Thymus (tissue), 11 donors: Measurements from ENCODE around the gene NUDT9. TPM values are rescaled to one million over a fixed set of nuclear protein-coding genes. Genes with fewer than 3 reads are reported as not detected.
"Not testable (repeated sequence)": the region's sequence is repeated elsewhere in the genome, so short reads cannot be mapped to it uniquely, and the experiment has no call there.

Experiments
- DNase-seq, 9 donors: peaks; one replicate each; pipeline ENCODE4 v3.0.0-alpha.2; 2013; ENCODE audit warnings: low spot score in 9 of 9, low read depth in 6 of 9, missing footprints in 1 of 9
- H3K27ac ChIP-seq, 2 donors: one replicate each; pipeline ENCODE4 v1.5.1; 2013; ENCODE audit warnings: control low read depth in 1 of 2, low read depth in 1 of 2, low read length in 1 of 2, mild to moderate bottlenecking in 1 of 2, moderate library complexity in 1 of 2
- H3K27me3 ChIP-seq, 2 donors: one replicate each; pipeline ENCODE4 v1.5.1; 2013; ENCODE audit warnings: low read length in 1 of 2; ENCODE audit not compliant: control insufficient read depth in 2 of 2, insufficient read depth in 1 of 2
- H3K36me3 ChIP-seq, 2 donors: one replicate each; pipeline ENCODE4 v1.5.1; 2013; ENCODE audit warnings: low read length in 1 of 2, mild to moderate bottlenecking in 1 of 2, moderate library complexity in 1 of 2; ENCODE audit not compliant: control insufficient read depth in 2 of 2, insufficient read depth in 2 of 2
- H3K4me1 ChIP-seq, 2 donors: one replicate each; pipeline ENCODE4 v1.5.1; 2013; ENCODE audit warnings: low read length in 2 of 2; ENCODE audit not compliant: control insufficient read depth in 2 of 2, insufficient read depth in 2 of 2
- H3K4me3 ChIP-seq, 2 donors: one replicate each; pipeline ENCODE4 v1.5.1; 2013; ENCODE audit warnings: low read length in 2 of 2, control low read depth in 1 of 2, mild to moderate bottlenecking in 1 of 2
- H3K9me3 ChIP-seq, 2 donors: one replicate each; pipeline ENCODE4 v1.5.1; 2013; ENCODE audit warnings: low read length in 1 of 2, mild to moderate bottlenecking in 1 of 2; ENCODE audit not compliant: control insufficient read depth in 2 of 2, insufficient read depth in 1 of 2
- WGBS: extraction: QIAGEN DNeasy Blood & Tissue Kit; methylation state at CpG from one replicate; pipeline ENCODE4 v1.1.7; 2013; 5-methylcytosine and 5-hydroxymethylcytosine counted together
- polyA plus RNA-seq: library from polyadenylated mRNA; stranded (reverse); fragments of 200-250 nt; gene quantifications from one replicate; pipeline ENCODE4 v1.2.3, GENCODE V29; 2013
- total RNA-seq: library from RNA; stranded (reverse); fragments of 120-200 nt; gene quantifications from one replicate; pipeline ENCODE4 v1.2.4, GENCODE V29; 2013
- donor health status: healthy.

NUDT9 gene
- total and polyA plus RNA-seq, 2 donors: 9.8 to 34.5 TPM

DNA sequence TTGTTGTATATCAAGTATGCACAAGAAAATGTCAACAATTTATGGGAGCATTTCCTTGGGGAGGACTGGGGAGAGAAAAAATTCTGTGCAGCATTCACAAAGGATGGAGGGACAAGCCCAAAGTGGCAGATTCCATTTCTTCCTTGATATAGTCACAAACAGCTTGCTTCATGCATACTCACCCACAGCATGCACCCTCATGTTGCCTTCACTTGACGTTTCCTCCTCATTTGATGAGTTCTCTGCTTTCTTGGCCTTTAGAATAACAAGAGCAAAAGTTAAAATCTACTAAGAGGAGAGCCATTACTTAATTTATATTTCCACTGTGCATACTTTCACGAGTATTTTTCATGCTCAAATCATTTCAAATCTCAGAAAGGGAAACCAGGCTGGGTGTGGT is 69.1 kb downstream of the NUDT9 start:
- H3K4me1 ChIP-seq: no peaks in the 10 kb centered on the region
- H3K4me3 ChIP-seq: no peak overlapping the region
- 95% methylated on average over 2 of the region's 2 CpGs for WGBS
- no peak overlapping the region for H3K27ac ChIP-seq
- H3K9me3 ChIP-seq: peaks cover 0 to 6% of the 10 kb centered on the region in 2 donors
- no peaks in the 10 kb centered on the region for H3K27me3 ChIP-seq
- no peaks in the 10 kb centered on the region for H3K36me3 ChIP-seq
- no peak for DNase-seq

GRCh38 chr4:87491851-87492250 is 69.5 kb downstream of the NUDT9 start:
- not testable (repeated sequence) for H3K36me3 ChIP-seq, H3K27ac ChIP-seq, H3K4me1 ChIP-seq, H3K4me3 ChIP-seq, H3K27me3 ChIP-seq, DNase-seq, H3K9me3 ChIP-seq
- WGBS: 93% methylated on average over 2 of the region's 2 CpGs

- Histone ChIP-seq H3K27ac (no peak overlapping the region), H3K4me1 (no peaks in the 10 kb centered on the region), H3K4me3 (no peak overlapping the region), H3K9me3 (peaks cover 0 to 6% of the 10 kb centered on the region in 2 donors), H3K27me3 (no peaks in the 10 kb centered on the region), H3K36me3 (no peaks in the 10 kb centered on the region)
- DNase-seq: no peak
- WGBS: 96% methylated on average over 3 of the region's 3 CpGs
These were observed 70.7 kb downstream of the NUDT9 start for GRCh38 chr4:87493115-87493514.

- over 99% methylated on average over 2 of the region's 2 CpGs for WGBS
- no peaks in the 10 kb centered on the region for H3K4me1 ChIP-seq
These were observed 74.8 kb downstream of the NUDT9 start for GRCh38 chr4:87497159-87497558.

GRCh38 chr4:87497578-87497977 is 75.2 kb downstream of the NUDT9 start:
- 99% methylated on average over 3 of the region's 3 CpGs for WGBS
- no peaks in the 10 kb centered on the region for H3K4me1 ChIP-seq
- H3K27ac ChIP-seq: no peak overlapping the region
- H3K27me3 ChIP-seq: no peaks in the 10 kb centered on the region
- H3K4me3 ChIP-seq: no peak overlapping the region
- no peak for DNase-seq
- H3K36me3 ChIP-seq: no peaks in the 10 kb centered on the region
- H3K9me3 ChIP-seq: no peaks in the 10 kb centered on the region

More at GRCh38 chr4:87497159-87497558, 74.8 kb downstream of the NUDT9 start:
- Histone ChIP-seq H3K27ac (no peak overlapping the region), H3K36me3 (no peaks in the 10 kb centered on the region), H3K9me3 (no peaks in the 10 kb centered on the region), H3K4me3 (no peak overlapping the region), H3K27me3 (no peaks in the 10 kb centered on the region)
- DNase-seq: no peak

DNA sequence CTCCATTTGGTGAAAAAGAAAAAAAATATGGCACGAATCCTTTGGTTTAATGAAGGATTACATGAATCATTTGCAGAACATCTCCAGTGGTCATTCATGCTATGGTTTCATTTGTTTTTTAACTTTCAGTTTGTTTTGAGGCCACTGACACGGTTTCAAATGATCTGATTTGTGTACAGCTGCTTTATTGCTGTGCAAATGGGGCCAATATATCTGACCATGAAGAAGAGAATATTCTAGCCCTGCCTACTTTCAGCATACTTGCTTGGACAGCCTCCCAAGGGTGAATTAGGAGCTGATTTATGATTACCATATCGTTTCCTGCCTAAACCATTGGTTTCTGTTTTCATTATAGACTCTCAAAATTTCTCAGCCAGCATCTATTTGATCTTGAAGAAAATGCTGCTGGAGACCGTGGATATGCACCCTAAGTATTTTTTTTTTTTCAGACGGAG is 76.1 kb downstream of the NUDT9 start:
- WGBS: 55% methylated on average over 5 of the region's 5 CpGs
- no peak for DNase-seq
- Histone ChIP-seq H3K4me1 (no peaks in the 10 kb centered on the region), H3K36me3 (no peaks in the 10 kb centered on the region), H3K27ac (no peak overlapping the region), H3K9me3 (no peaks in the 10 kb centered on the region), H3K27me3 (no peaks in the 10 kb centered on the region), H3K4me3 (no peak overlapping the region)

DNA sequence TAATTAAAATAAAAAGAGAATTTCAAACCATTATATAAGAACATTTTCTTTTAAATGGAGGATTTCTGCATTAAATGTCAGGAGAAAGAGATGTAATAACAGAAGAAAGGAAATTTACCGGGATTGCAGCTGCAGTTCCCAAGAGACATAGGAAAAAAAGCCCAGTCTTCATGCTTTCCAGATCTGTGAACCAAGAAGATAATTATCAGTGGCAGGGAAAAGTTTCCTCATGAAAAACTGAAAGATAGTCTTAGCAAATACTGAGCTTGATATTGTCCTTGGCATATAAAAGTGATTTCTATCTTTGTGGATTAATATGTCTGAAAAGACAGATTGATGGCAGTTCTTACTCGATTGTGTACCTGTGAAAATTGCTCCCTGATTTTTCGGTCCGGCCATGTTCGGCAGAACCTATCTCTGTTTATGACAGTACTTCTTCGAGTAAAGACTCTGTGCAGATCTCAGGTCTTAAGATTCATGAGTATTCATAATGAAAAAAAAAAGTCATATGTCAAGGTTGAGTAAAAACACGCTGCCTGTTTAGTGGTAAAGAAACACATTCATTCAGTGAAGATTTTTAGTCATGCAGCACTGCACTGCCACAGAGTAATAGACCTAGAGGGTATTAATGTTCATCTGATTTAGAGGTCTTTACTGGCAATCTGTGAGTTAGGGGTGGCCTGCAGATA is 77.2 kb downstream of the NUDT9 start:
- H3K27ac ChIP-seq: no peak overlapping the region

DNA sequence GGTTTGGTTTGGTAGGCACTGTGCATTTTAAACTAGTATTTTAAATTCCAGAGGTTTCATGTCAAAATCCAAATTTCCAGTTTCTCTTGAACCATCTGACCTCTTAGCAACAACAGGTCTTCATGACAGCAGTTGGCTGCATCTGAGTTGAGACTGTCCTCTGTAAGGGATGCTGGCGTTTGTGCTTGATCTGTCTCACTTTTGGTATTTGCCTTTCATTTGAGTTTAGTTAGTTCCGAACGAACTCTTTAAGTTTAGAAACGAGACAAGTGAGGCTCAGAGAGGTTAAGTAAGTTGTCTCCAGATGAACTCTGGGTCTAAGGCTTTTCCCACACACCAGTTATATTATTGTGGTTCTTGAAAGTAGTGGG is 77.7 kb downstream of the NUDT9 start:
- no peaks in the 10 kb centered on the region for H3K4me1 ChIP-seq
- no peaks in the 10 kb centered on the region for H3K27me3 ChIP-seq
- no peak for DNase-seq
- WGBS: 71% methylated on average over 4 of the region's 4 CpGs
- no peak overlapping the region for H3K4me3 ChIP-seq
- H3K9me3 ChIP-seq: no peaks in the 10 kb centered on the region
- no peak overlapping the region for H3K27ac ChIP-seq
- H3K36me3 ChIP-seq: no peaks in the 10 kb centered on the region

More for the DNA sequence above, 77.2 kb downstream of the NUDT9 start:
- H3K4me3 ChIP-seq: no peak overlapping the region
- H3K36me3 ChIP-seq: no peaks in the 10 kb centered on the region
- no peaks in the 10 kb centered on the region for H3K27me3 ChIP-seq
- DNase-seq: no peak
- no peaks in the 10 kb centered on the region for H3K4me1 ChIP-seq
- H3K9me3 ChIP-seq: no peaks in the 10 kb centered on the region
- WGBS: 94% methylated on average over 7 of the region's 7 CpGs

DNA sequence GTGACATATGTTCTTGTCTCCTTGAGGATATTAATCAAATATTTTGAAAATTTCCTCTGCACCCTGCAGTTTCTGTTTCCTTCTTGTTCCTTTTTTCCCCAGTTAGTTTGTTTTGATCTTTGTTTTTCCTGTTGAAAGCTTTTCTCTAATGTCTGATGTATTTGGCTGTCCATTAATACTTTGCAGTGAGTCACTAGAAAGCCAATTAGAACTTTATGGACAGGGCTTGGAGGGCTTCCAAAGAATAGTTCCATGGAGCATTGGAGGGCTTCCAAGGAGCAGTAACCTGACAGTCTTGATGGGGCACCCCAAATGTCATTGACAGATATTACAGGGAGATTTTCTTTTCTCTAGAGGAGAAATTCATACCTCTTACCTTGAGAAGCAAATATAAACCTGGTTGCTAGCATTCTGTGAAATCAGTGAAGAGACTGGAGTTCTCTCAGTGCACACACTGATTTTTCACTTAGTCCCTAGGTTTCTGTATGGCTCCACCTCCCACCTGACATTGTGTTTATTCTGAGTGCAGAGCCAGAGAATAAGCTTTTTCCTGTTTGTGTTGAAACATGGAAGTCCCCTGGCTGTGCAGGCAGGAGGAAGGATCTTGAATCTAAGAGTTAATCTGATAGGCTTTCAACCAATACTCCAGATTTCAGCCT is 80.3 kb downstream of the NUDT9 start:
- Histone ChIP-seq H3K4me3 (no peak overlapping the region), H3K27me3 (no peaks in the 10 kb centered on the region), H3K27ac (no peak overlapping the region), H3K36me3 (no peaks in the 10 kb centered on the region), H3K9me3 (no peaks in the 10 kb centered on the region), H3K4me1 (no peaks in the 10 kb centered on the region)
- no peak for DNase-seq
